Suprapubic skin (tissue), 4 donors: ENCODE measurements around the gene ABCF3.

Experiments used
- POLR2A ChIP-seq, 2 donors: fragments of 450-650 bp; IDR thresholded peaks; one replicate each; pipeline ENCODE4 v1.6.1; 2017; ENCODE audit warnings: antibody characterized with exemption in 2 of 2, mild to moderate bottlenecking in 2 of 2, moderate library complexity in 2 of 2
- POLR2AphosphoS5 ChIP-seq, 3 donors: sonication (generic); formaldehyde crosslinking; IDR thresholded peaks; one replicate each; pipeline ENCODE4 v1.6.1; 2017; ENCODE audit warnings: antibody characterized with exemption in 3 of 3

- TF ChIP-seq POLR2AphosphoS5 (IDR thresholded peaks at IDR 0.05) (no peak), POLR2A (IDR thresholded peaks at IDR 0.05) (no peak)
Observed at GRCh38 chr3:184223946-184224345, 37.9 kb downstream of the ABCF3 start.
